ENCODE data around the gene FHL3. TPM values are rescaled to one million over a fixed set of nuclear protein-coding genes. Genes with fewer than 3 reads are reported as not detected.
A peak's percentile ranks its signal among the peaks of the same experiment; 100 is the strongest.

FHL3 gene
- total and polyA plus RNA-seq, 8 donors = 14.8 to 34.4 (median 17.8) TPM

DNA sequence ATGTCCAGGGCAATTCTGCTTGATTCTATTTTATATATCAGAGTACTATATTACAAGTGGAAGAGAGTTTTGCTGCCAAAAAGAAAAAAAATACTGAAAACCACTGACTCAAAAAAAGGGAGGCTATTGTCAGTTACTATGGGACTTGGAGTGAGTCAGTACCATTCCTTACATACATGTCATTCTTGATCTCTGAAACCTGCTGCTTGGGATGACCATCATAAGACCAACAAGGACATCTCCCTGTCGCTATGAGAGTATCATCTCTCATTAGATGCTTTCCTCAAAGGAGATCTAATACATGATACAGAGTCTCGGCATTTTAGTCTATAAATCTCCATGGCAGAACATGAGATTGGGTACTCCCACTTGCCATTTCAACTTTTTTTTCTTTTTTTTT lies 46.6 kb downstream of the FHL3 start:
- H3K27me3 ChIP-seq = no peaks in the 10 kb centered on the region
- H3K36me3 ChIP-seq = peaks cover 0 to 76% of the 10 kb centered on the region in 2 donors
- no peak overlapping the region for H3K27ac ChIP-seq
- H3K9me3 ChIP-seq = no peaks in the 10 kb centered on the region
- ATAC-seq (no peak), DNase-seq (no peak)
- no peaks in the 10 kb centered on the region for H3K4me1 ChIP-seq
- intact Hi-C loops (cut with DNase I) = no loop called here
- TF ChIP-seq, protein P1, sequence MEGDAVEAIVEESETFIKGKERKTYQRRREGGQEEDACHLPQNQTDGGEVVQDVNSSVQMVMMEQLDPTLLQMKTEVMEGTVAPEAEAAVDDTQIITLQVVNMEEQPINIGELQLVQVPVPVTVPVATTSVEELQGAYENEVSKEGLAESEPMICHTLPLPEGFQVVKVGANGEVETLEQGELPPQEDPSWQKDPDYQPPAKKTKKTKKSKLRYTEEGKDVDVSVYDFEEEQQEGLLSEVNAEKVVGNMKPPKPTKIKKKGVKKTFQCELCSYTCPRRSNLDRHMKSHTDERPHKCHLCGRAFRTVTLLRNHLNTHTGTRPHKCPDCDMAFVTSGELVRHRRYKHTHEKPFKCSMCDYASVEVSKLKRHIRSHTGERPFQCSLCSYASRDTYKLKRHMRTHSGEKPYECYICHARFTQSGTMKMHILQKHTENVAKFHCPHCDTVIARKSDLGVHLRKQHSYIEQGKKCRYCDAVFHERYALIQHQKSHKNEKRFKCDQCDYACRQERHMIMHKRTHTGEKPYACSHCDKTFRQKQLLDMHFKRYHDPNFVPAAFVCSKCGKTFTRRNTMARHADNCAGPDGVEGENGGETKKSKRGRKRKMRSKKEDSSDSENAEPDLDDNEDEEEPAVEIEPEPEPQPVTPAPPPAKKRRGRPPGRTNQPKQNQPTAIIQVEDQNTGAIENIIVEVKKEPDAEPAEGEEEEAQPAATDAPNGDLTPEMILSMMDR (IDR thresholded peaks at IDR 0.05) = no peak
- H3K4me3 ChIP-seq = no peak overlapping the region

DNA sequence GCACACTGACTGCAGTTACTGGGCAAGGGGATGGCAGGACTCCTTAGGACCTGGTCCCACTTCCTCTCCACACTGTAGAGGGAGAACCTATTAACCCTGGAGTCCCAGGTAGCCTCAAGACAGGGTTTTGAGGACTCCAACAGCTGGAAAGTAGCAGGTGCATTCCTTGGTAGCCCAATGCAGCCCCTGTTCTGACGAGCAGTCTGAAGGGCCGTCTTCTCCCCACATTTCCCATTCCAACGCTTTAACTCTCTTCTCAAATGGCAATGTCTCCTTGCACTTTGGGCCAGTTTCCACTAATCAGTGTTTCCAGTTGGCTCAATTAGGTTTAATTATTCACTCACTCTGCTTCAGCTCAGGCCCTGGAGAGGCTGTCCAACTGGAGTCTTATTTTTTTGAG lies 49.6 kb downstream of the FHL3 start:
- H3K4me1 ChIP-seq = no peaks in the 10 kb centered on the region
- ATAC-seq = no peak
- no peak for DNase-seq
- intact Hi-C loops (cut with DNase I) = no loop called here
- peaks cover 0 to 49% of the 10 kb centered on the region in 2 donors for H3K36me3 ChIP-seq
- H3K27me3 ChIP-seq = no peaks in the 10 kb centered on the region
- no peaks in the 10 kb centered on the region for H3K9me3 ChIP-seq
- TF ChIP-seq, protein P1 (IDR thresholded peaks at IDR 0.05) = no peak
- no peak overlapping the region for H3K4me3 ChIP-seq
- no peak overlapping the region for H3K27ac ChIP-seq

DNA sequence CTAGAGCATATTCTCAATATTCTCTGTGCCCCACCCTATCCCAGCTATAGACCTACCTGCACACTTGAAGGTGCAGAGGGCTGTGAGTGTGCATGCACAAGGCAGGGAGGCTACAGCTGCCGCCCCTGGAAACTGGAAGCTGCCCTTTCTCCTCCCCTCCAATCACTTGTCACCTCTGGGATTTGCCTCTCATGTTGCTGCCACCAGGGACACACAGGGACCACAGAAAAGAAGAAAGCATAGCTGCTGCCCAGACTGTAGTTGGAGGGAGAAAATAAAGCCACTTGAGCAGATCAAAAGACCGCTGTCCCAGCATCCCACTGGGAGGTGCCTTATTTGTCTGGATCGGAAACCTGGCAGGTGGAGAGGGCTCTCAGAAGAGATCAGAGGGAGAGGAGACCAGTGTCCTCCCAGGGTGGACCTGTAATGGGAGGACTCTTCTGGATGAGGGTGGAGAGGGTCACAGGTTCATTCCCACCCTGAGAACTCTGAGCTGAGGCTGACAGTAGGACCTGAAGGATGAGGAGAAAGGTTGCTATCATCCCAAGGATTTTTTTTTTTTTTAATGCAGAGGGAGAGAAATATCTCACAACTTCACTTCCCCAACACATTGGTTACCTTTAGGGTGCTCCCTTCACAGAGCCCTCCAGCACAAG lies 50.9 kb downstream of the FHL3 start:
- no peak for DNase-seq
- TF ChIP-seq, protein P1 (IDR thresholded peaks at IDR 0.05) = no peak
- no peak overlapping the region for H3K27ac ChIP-seq
- peaks cover 0 to 36% of the 10 kb centered on the region in 2 donors for H3K36me3 ChIP-seq
- H3K27me3 ChIP-seq = no peaks in the 10 kb centered on the region
- H3K4me3 ChIP-seq = no peak overlapping the region
- H3K4me1 ChIP-seq = no peaks in the 10 kb centered on the region
- ATAC-seq = no peak
- intact Hi-C loops (cut with DNase I) = no loop called here
- H3K9me3 ChIP-seq = no peaks in the 10 kb centered on the region

DNA sequence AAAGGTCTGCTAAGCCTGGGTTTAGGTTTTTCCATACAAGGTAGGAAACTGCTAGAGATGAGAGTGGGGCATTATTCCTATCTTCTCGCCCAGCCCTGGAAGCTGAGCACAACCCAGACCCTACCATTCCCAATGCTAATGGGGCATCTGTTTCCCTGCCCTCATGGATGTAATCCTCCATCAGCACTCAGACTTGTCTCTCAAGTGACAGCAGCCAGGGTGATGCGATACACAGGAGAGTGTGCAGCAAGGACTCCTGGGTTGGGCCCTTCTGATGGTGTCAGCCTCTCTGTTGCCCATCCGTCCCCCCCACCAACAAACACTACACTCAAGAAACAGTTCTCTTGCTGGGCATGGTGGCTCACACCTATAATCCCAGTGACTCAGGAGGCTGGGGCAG lies 52.6 kb downstream of the FHL3 start:
- ATAC-seq (no peak), DNase-seq (no peak)
- Histone ChIP-seq H3K4me3 (no peak overlapping the region), H3K36me3 (peaks cover 0 to 19% of the 10 kb centered on the region in 2 donors), H3K4me1 (no peaks in the 10 kb centered on the region), H3K27me3 (no peaks in the 10 kb centered on the region), H3K27ac (no peak overlapping the region), H3K9me3 (no peaks in the 10 kb centered on the region)
- TF ChIP-seq, protein P1 (IDR thresholded peaks at IDR 0.05) = no peak
- intact Hi-C loops (cut with DNase I) = no loop called here

DNA sequence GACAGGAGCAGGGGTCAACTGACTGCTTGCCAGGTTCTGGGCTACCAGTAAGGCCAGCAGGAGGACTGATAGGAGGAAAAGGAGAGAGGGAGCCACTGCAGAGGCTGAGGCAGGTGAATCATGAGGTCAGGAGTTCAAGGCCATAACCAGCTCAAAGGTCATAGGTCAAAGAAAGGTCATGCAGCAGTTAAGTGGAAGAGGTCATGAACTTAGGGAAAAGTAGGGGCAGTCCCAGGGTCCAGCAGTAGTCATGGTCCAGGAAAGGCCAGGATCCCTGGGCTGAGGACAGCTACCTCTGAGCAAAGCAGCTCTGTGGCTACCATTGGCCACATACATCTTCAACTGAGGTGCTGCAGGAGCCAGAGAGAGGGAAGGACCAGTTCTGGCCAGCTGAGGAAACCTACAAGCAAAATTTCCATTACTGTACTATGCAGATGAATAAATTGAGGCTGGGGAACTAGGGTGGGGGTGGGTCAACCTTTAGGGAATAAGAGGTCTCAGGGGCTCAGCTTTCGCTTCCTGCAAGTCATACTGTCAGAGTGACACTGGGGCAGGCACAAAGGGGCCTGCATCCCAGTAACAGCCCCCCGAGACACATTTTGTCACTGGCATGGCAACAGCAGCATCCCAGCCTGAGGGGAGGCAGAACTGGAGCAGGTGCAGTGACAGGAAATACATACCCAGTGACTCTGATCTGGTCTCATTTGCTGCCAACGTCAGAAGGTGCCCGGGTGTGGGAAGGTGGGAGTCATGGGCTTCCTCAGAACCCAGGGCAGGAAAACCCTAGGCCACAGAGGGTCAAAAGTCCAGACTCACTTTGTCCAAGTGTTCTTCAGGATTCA lies 53.3 kb downstream of the FHL3 start:
- intact Hi-C loops (cut with DNase I) = no loop called here
- Histone ChIP-seq H3K36me3 (peaks cover 0 to 12% of the 10 kb centered on the region in 2 donors), H3K4me1 (peaks cover 0 to 6% of the 10 kb centered on the region in 2 donors), H3K27me3 (no peaks in the 10 kb centered on the region), H3K27ac (no peak overlapping the region), H3K9me3 (no peaks in the 10 kb centered on the region), H3K4me3 (no peak overlapping the region)
- no peak for ATAC-seq
- peak in 1 of 4 donors; percentile 20 for DNase-seq
- TF ChIP-seq, protein P1 (IDR thresholded peaks at IDR 0.05) = no peak

Measured in left lung (tissue), 10 donors.